OCI-LY7 (cell line): ENCODE results near the gene MCM6. TPM values are rescaled to one million over a fixed set of nuclear protein-coding genes. Genes with fewer than 3 reads are reported as not detected.

Source experiments
- BruUV-seq: library from RNA; stranded (reverse); fragments of 400-500 nt; replicated peaks from 2 replicates; lab custom pipeline; 2021; lab: Mats Ljungman, UMichigan
- CTCF ChIA-PET: fragments of 300-600 bp; sonication (Branson Sonifier 250); formaldehyde crosslinking; loops from one replicate; lab custom pipeline; 2022; ENCODE audit warnings: antibody characterized with exemption; ENCODE audit not compliant: unreplicated experiment; lab: Charles Lee
- POLR2A ChIA-PET: fragments of 300-600 bp; sonication (Branson Sonifier 250); formaldehyde crosslinking; loops from one replicate; lab custom pipeline; 2022; ENCODE audit warnings: antibody characterized with exemption; lab: Charles Lee
- DNase-seq: peaks from one replicate; pipeline ENCODE4 v3.0.0-alpha.2; 2015; ENCODE audit warnings: low spot score
- H2AFZ ChIP-seq: fragments of 200-600 bp; sonication (generic), shearing (Covaris generic); 2 replicates; pipeline ENCODE4 v1.6.1; 2014; ENCODE audit warnings: mild to moderate bottlenecking, antibody characterized with exemption, low read length, moderate library complexity
- H3K27ac ChIP-seq: fragments of 200-600 bp; sonication (generic); 2 replicates; pipeline ENCODE4 v1.5.1; 2014; ENCODE audit warnings: mixed run types, low read depth, mild to moderate bottlenecking, moderate library complexity, low read length, inconsistent platforms; ENCODE audit not compliant: poor library complexity, severe bottlenecking
- H3K36me3 ChIP-seq: fragments of 200-600 bp; sonication (generic); 2 replicates; pipeline ENCODE4 v1.6.1; 2014; ENCODE audit warnings: mild to moderate bottlenecking, antibody characterized with exemption, low read length, moderate library complexity, mixed read lengths; ENCODE audit not compliant: insufficient read depth
- H3K4me1 ChIP-seq: fragments of 200-600 bp; sonication (generic); 2 replicates; pipeline ENCODE4 v1.5.1; 2014; ENCODE audit warnings: mild to moderate bottlenecking, low read length; ENCODE audit not compliant: insufficient read depth, poor library complexity, severe bottlenecking
- H3K4me2 ChIP-seq: fragments of 200-600 bp; sonication (generic); 2 replicates; pipeline ENCODE4 v1.6.1; 2014; ENCODE audit warnings: mild to moderate bottlenecking, low read length
- H3K4me3 ChIP-seq: fragments of 200-600 bp; sonication (generic); 2 replicates; pipeline ENCODE4 v1.5.1; 2014; ENCODE audit warnings: mild to moderate bottlenecking, low read depth, low read length; ENCODE audit not compliant: poor library complexity, severe bottlenecking
- H3K79me2 ChIP-seq: fragments of 200-600 bp; sonication (generic); 2 replicates; pipeline ENCODE4 v1.6.1; 2016; ENCODE audit warnings: low read depth, mild to moderate bottlenecking, low read length, moderate library complexity, mixed read lengths; ENCODE audit not compliant: insufficient read depth
- H3K9me2 ChIP-seq: fragments of 200-600 bp; sonication (generic); 2 replicates; pipeline ENCODE4 v1.6.1; 2016; ENCODE audit warnings: mild to moderate bottlenecking, low read length, mixed read lengths; ENCODE audit not compliant: insufficient read depth
- H3K9me3 ChIP-seq: fragments of 200-600 bp; sonication (generic); 2 replicates; pipeline ENCODE4 v1.6.1; 2014; ENCODE audit warnings: mild to moderate bottlenecking, mixed run types, low read length, mixed read lengths
- H4K20me1 ChIP-seq: fragments of 200-600 bp; sonication (generic); 2 replicates; pipeline ENCODE4 v1.6.1; 2014; ENCODE audit warnings: mild to moderate bottlenecking, antibody characterized with exemption, low read length, moderate library complexity, mixed read lengths; ENCODE audit not compliant: insufficient read depth
- CTCF ChIP-seq: fragments of 200-600 bp; sonication (generic); conservative IDR thresholded peaks from 2 replicates; pipeline ENCODE4 v1.5.1; 2014; ENCODE audit warnings: mild to moderate bottlenecking, antibody characterized with exemption, low read length, moderate library complexity, mixed read lengths
- EZH2phosphoT487 ChIP-seq: fragments of 200-600 bp; sonication (generic); IDR thresholded peaks from 2 replicates; pipeline ENCODE4 v1.6.1; 2018; ENCODE audit warnings: low read depth, borderline replicate concordance, mild to moderate bottlenecking, mixed run types, antibody characterized with exemption, low read length, moderate library complexity, mixed read lengths
- intact Hi-C: fragments of 100-400 bp; cut with micrococcal nuclease; formaldehyde crosslinking; loops from one replicate; pipeline ENCODE4 v1.10.0; 2022; ENCODE audit not compliant: unreplicated experiment
- total RNA-seq, 2 experiments: library from RNA; depleted of rRNA in 1 of 2; stranded (reverse); fragments of >200 nt in 1 of 2; shearing (Covaris generic) in 1 of 2; gene quantifications; 2 replicates each; pipeline ENCODE4 v1.2.3, GENCODE V29; 2014 to 2022

MCM6 gene
- total RNA-seq, 2 experiments from 2014 or later: 61.2 to 171 TPM

DNA sequence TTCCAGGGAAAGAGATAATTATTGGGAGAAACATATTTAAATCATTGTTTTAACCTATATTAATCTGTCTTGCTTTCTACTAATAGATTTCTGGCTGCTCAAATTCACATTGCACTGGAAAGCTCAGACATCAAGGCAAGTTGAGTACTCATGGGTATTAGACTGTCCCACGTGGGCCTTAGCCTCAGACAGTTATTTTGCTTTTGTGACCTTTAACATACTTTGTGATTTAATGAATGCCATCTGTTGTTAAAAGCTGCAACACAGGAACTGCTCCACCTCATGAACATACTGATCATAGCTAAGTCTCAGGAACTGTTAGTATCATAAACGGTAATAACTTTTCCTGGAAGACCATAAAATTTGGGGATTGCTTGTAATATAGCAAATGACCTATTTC, 36.5 kb downstream of the MCM6 start:
- no peak overlapping the region for H3K4me3 ChIP-seq
- POLR2A ChIA-PET: no interaction called here
- CTCF ChIA-PET: interaction anchor here (0.5 to 0.6 kb wide), 2 partner anchors 42 to 99 kb away, joined by 3 to 20 read pairs; no protein-coding TSS in a partner anchor
- BruUV-seq: no TSS peak
- no peak overlapping the region for H2AFZ ChIP-seq
- TF ChIP-seq EZH2phosphoT487 (no peak), CTCF (no peak)
- peaks cover 6% of the 10 kb centered on the region for H3K4me1 ChIP-seq
- H3K4me2 ChIP-seq: no peak overlapping the region
- no peak overlapping the region for H3K27ac ChIP-seq
- H3K9me3 ChIP-seq: no peaks in the 10 kb centered on the region
- no peaks in the 10 kb centered on the region for H3K9me2 ChIP-seq
- H4K20me1 ChIP-seq: no peaks in the 10 kb centered on the region
- DNase-seq: no peak
- no peaks in the 10 kb centered on the region for H3K79me2 ChIP-seq
- intact Hi-C loops: no loop called here
- H3K36me3 ChIP-seq: peaks cover 68% of the 10 kb centered on the region

DNA sequence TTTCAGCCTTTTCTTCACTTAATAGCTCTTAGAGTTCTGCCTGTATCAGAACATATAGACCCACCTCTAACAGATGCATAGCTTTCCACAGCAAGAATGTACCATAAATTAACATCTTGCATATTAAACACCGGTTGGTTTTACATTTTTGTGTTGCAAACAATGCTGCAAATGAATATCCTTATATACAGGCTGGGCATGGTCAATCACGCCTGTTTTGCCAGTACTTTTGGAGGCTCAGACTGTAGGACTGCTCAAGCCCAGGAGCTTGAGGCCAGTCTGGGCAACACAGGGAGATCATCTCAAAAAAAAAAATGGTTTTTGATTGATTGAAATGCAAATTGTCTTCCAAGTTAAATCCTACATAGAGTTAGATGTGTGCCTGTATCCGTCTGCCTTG, 37.7 kb downstream of the MCM6 start:
- no peaks in the 10 kb centered on the region for H3K9me3 ChIP-seq
- H3K9me2 ChIP-seq: no peaks in the 10 kb centered on the region
- peaks cover 56% of the 10 kb centered on the region for H3K36me3 ChIP-seq
- ChIA-PET POLR2A (interaction anchor here (0.6 to 1.2 kb wide), 4 partner anchors 12 to 1330 kb away, joined by 3 to 4 read pairs (median 3); no protein-coding TSS in a partner anchor), CTCF (no interaction called here)
- no peak overlapping the region for H2AFZ ChIP-seq
- DNase-seq: no peak
- no TSS peak for BruUV-seq
- no peak overlapping the region for H3K4me2 ChIP-seq
- H4K20me1 ChIP-seq: no peaks in the 10 kb centered on the region
- H3K4me3 ChIP-seq: no peak overlapping the region
- intact Hi-C loops: no loop called here
- H3K4me1 ChIP-seq: peaks cover 6% of the 10 kb centered on the region
- peak overlapping the region; percentile 18 for H3K27ac ChIP-seq
- no peaks in the 10 kb centered on the region for H3K79me2 ChIP-seq
- no peak for TF ChIP-seq EZH2phosphoT487
- TF ChIP-seq CTCF: no peak

DNA sequence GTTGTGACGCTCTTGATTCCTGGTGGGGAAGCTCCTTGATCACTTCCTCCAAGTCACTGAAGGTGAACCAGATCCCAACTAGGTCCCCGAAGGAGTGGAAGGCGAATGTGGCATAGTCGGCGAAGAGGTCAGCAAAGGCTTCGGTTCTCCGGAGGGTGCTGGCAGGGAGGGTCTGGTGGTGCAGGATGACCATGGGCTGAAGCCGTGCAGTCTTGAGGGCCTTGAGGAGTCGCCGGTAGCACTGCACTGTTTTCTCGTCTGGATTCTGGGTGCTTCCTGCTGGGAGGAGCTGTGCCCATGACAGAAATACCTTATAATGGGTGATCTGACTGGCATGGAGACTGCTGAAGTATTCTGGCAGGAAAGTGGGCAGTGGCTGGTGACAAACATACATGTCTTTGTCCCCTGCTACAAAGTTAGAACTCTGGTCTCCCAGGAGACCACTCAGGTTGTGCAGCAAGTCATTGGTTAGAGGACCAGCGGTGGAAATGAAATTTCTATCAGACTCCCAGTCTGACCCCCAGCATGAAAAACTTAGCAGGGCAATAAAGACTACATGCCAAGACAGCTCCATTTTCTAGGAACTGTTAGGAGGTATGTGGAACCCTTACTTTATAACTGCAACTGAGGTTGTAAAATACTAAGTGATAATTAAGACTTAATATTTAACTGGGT, 39.5 kb downstream of the MCM6 start, which contains the start of gene LCT:
LCT (minus strand) TSS at position 589 of the 675 bp plus-strand sequence; CDS start at position 574, 15 bp downstream.
- Histone ChIP-seq H3K4me1 (peaks cover 6% of the 10 kb centered on the region), H3K36me3 (peaks cover 39% of the 10 kb centered on the region), H3K4me2 (no peak within 1 kb of the TSS), H3K9me3 (no peaks in the 10 kb centered on the region), H4K20me1 (no peaks in the 10 kb centered on the region), H3K4me3 (no peak within 1 kb of the TSS), H2AFZ (no peak within 1 kb of the TSS), H3K79me2 (no peaks in the 10 kb centered on the region), H3K9me2 (no peaks in the 10 kb centered on the region), H3K27ac (peak within 1 kb of the TSS; percentile 18)
- intact Hi-C loops: no loop called here
- no peak for DNase-seq
- TF ChIP-seq CTCF: no peak
- no TSS peak for BruUV-seq
- ChIA-PET CTCF (no interaction called here), POLR2A (interaction anchor here (0.7 to 1.2 kb wide), 2 partner anchors 39 to 49 kb away, joined by 3 to 4 read pairs; no protein-coding TSS in a partner anchor)
